ENCODE results near the gene SNORC. TPM values are rescaled to one million over a fixed set of nuclear protein-coding genes. Genes with fewer than 3 reads are reported as not detected.

The SNORC gene
- total and polyA plus RNA-seq, 2 of the 13 experiments (the other 11 are each of a cell fraction or from before 2014, with no cell fraction given): 59.1 to 86.1 TPM

DNA sequence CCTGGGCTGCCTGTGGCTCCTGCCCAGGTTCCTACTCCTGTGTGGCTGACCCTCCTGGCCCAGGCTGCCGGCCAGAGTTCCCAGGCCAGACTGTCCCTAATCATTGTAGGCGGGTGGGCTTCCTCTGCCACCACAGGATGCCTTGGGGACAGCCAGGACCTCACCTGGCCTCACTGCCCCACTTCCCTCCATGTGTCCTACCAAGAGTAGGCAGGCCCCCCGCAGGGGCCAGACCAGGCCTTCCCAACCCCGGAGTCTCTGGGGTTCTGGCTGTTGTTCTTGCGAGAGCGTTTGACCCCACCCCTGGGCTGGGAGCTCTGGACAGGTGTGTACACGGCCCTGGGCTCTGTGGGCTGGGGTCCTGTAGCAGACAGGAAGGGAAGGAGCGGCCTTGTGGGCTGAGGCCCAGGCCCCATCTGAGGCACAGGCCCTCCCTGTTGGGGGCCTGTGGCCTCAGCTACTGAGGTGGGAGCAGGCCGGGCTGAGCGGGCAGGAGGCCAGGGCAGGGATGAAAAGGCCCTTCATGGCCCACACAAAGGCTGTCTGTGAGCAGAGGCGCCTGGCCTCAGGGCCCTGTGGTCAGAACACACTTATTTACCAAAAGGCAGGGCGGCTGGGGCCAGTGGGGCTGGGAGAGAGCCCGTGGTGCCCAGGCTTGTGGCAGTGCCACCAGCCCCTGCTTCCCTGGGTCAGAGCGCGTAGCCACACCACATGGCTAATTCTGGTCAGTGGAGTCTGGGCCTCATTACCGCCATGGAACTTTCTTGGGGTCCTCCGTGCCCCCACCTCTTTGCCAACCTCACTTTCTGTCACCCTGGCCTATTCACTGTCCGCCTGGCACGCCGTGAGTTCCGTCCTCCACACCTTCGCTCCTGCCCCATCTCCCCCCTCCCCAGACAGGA, 2.0 kb downstream of the SNORC start (continued):
- TF ChIP-seq, protein P1, sequence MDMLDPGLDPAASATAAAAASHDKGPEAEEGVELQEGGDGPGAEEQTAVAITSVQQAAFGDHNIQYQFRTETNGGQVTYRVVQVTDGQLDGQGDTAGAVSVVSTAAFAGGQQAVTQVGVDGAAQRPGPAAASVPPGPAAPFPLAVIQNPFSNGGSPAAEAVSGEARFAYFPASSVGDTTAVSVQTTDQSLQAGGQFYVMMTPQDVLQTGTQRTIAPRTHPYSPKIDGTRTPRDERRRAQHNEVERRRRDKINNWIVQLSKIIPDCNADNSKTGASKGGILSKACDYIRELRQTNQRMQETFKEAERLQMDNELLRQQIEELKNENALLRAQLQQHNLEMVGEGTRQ (IDR thresholded peaks at IDR 0.05; ENCODE audit: low read depth, low read length): no peak
- TF ChIP-seq, protein P1 (CRISPR knock-in tag; IDR thresholded peaks at IDR 0.05; ENCODE audit: borderline replicate concordance): no peak
- TF ChIP-seq ZNF138 (CRISPR knock-in tag; IDR thresholded peaks at IDR 0.05; ENCODE audit: low read depth) (no peak), PHF21A (CRISPR knock-in tag; IDR thresholded peaks at IDR 0.05) (peak; percentile 97), RXRB (CRISPR knock-in tag; IDR thresholded peaks at IDR 0.05; ENCODE audit: borderline replicate concordance) (peak; percentile 77), SMYD3 (CRISPR knock-in tag; IDR thresholded peaks at IDR 0.05) (peak; percentile 82; the same call in 1 of the 2 replicates), HNRNPLL (IDR thresholded peaks at IDR 0.05; ENCODE audit: low read depth, low read length, poor library complexity, severe bottlenecking) (peak; percentile 39), TCF12 (IDR thresholded peaks at IDR 0.05) (no peak), TCF12 (CRISPR knock-in tag; IDR thresholded peaks at IDR 0.05) (no peak), ZNF562 (CRISPR knock-in tag; IDR thresholded peaks at IDR 0.05; ENCODE audit: borderline replicate concordance) (no peak), RFX5 (IDR thresholded peaks at IDR 0.05; ENCODE audit: low read depth, low read length) (no peak), PTBP1 (IDR thresholded peaks at IDR 0.05; ENCODE audit: low read depth, low read length, poor library complexity, severe bottlenecking) (no peak), ZC3H13 (CRISPR knock-in tag; IDR thresholded peaks at IDR 0.05) (0 out of 2 replicates have a peak, but pooled peaks have one; percentile 31), NRL (CRISPR knock-in tag; IDR thresholded peaks at IDR 0.05; ENCODE audit: borderline replicate concordance) (peak; percentile 66; the same call in 1 of the 2 replicates), ZFY (CRISPR knock-in tag; IDR thresholded peaks at IDR 0.05) (peak; percentile 99), ZNF17 (CRISPR knock-in tag; IDR thresholded peaks at IDR 0.05) (no peak), ZNF350 (CRISPR knock-in tag; IDR thresholded peaks at IDR 0.05; ENCODE audit: borderline replicate concordance, low read depth) (no peak; the same call in 1 of the 2 replicates), BCL6 (CRISPR knock-in tag; IDR thresholded peaks at IDR 0.05) (peak; percentile 58)
- TF ChIP-seq, protein P2, sequence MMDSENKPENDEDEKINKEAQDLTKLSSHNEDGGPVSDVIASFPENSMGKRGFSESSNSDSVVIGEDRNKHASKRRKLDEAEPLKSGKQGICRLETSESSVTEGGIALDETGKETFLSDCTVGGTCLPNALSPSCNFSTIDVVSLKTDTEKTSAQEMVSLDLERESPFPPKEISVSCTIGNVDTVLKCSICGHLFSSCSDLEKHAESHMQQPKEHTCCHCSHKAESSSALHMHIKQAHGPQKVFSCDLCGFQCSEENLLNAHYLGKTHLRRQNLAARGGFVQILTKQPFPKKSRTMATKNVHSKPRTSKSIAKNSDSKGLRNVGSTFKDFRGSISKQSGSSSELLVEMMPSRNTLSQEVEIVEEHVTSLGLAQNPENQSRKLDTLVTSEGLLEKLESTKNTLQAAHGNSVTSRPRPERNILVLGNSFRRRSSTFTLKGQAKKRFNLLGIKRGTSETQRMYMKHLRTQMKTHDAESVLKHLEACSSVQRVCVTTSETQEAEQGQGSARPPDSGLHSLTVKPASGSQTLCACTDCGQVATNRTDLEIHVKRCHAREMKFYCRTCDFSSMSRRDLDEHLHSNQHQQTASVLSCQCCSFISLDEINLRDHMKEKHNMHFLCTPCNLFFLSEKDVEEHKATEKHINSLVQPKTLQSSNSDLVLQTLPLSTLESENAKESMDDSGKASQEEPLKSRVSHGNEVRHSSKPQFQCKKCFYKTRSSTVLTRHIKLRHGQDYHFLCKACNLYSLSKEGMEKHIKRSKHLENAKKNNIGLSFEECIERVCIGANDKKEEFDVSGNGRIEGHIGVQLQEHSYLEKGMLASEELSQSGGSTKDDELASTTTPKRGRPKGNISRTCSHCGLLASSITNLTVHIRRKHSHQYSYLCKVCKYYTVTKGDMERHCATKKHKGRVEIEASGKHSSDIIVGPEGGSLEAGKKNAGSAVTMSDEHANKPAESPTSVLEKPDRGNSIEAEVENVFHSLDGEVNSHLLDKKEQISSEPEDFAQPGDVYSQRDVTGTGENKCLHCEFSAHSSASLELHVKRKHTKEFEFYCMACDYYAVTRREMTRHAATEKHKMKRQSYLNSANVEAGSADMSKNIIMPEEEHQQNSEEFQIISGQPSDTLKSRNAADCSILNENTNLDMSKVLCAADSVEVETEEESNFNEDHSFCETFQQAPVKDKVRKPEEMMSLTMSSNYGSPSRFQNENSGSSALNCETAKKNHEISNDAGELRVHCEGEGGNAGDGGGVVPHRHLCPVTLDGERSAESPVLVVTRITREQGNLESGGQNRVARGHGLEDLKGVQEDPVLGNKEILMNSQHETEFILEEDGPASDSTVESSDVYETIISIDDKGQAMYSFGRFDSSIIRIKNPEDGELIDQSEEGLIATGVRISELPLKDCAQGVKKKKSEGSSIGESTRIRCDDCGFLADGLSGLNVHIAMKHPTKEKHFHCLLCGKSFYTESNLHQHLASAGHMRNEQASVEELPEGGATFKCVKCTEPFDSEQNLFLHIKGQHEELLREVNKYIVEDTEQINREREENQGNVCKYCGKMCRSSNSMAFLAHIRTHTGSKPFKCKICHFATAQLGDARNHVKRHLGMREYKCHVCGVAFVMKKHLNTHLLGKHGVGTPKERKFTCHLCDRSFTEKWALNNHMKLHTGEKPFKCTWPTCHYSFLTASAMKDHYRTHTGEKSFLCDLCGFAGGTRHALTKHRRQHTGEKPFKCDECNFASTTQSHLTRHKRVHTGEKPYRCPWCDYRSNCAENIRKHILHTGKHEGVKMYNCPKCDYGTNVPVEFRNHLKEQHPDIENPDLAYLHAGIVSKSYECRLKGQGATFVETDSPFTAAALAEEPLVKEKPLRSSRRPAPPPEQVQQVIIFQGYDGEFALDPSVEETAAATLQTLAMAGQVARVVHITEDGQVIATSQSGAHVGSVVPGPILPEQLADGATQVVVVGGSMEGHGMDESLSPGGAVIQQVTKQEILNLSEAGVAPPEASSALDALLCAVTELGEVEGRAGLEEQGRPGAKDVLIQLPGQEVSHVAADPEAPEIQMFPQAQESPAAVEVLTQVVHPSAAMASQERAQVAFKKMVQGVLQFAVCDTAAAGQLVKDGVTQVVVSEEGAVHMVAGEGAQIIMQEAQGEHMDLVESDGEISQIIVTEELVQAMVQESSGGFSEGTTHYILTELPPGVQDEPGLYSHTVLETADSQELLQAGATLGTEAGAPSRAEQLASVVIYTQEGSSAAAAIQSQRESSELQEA (CRISPR knock-in tag; IDR thresholded peaks at IDR 0.05; ENCODE audit: not compliant biosample characterization): no peak
